Endothelial cell of umbilical vein (primary cell): ENCODE measurements around the gene EDAR. TPM values are rescaled to one million over a fixed set of nuclear protein-coding genes. Genes with fewer than 3 reads are reported as not detected.

Experiments
- BruUV-seq: library from RNA; stranded (reverse); fragments of 400-500 nt; replicated peaks from 2 replicates; lab custom pipeline; 2021; lab: Mats Ljungman, UMichigan
- CTCF ChIA-PET: fragments of 300-600, 350-600 bp; sonication (Branson Sonifier 250); formaldehyde crosslinking; loops from one replicate; lab custom pipeline; 2021; ENCODE audit warnings: antibody characterized with exemption, inconsistent platforms; lab: Charles Lee
- POLR2A ChIA-PET: fragments of 300-600, 350-600 bp; sonication (Branson Sonifier 250); formaldehyde crosslinking; loops from one replicate; lab custom pipeline; 2021; ENCODE audit warnings: antibody characterized with exemption, inconsistent platforms; lab: Charles Lee
- DNase-seq: peaks from one replicate; pipeline ENCODE4 v3.0.0-alpha.2; 2011; ENCODE audit warnings: low read depth, low spot score
- FAIRE-seq: peaks from 2 replicates; lab custom pipeline; 2011; peaks lifted over from hg19 to GRCh38; lab: Jason Lieb, UNC
- H2AFZ ChIP-seq: 2 replicates; pipeline ENCODE4 v1.6.0; 2012; ENCODE audit warnings: low read depth, low read length, control low read depth, inconsistent platforms
- H3K27ac ChIP-seq: 2 replicates; pipeline ENCODE4 v1.5.1; 2011; ENCODE audit warnings: low read depth, mild to moderate bottlenecking, control low read depth, low read length, moderate library complexity; ENCODE audit not compliant: insufficient read depth
- H3K27me3 ChIP-seq, 2 experiments: 2 replicates each; pipeline versions ENCODE4 v1.6.0 to v1.6.1; 2011; ENCODE audit warnings: low read length in 2 of 2, mixed read lengths in 1 of 2; ENCODE audit not compliant: control insufficient read depth in 2 of 2, insufficient read depth in 2 of 2
- H3K36me3 ChIP-seq, 2 experiments: 2 replicates in 1 of 2; 3 replicates in 1 of 2; pipeline ENCODE4 v1.5.1; 2011; ENCODE audit warnings: low read length in 2 of 2, mild to moderate bottlenecking in 1 of 2, moderate library complexity in 1 of 2; ENCODE audit not compliant: control insufficient read depth in 2 of 2, insufficient read depth in 2 of 2; ENCODE audit errors: extremely low read depth in 1 of 2
- H3K4me1 ChIP-seq: 3 replicates; pipeline ENCODE4 v1.5.1; 2011; ENCODE audit warnings: mild to moderate bottlenecking, low read length; ENCODE audit not compliant: control insufficient read depth, insufficient read depth; ENCODE audit errors: extremely low read depth
- H3K4me2 ChIP-seq: 2 replicates; pipeline ENCODE4 v1.6.1; 2011; ENCODE audit warnings: low read length, control low read depth, mixed read lengths; ENCODE audit not compliant: insufficient read depth
- H3K4me3 ChIP-seq, 3 experiments: fragments of 200-600 bp in 1 of 3; sonication (generic), shearing (Covaris generic) in 1 of 3; replicated peaks in 1 of 3; 2 replicates each; pipeline ENCODE4 v1.5.1; 2011 to 2016; ENCODE audit warnings: control low read depth in 3 of 3, low read length in 3 of 3, mild to moderate bottlenecking in 2 of 3, inconsistent platforms in 1 of 3, low read depth in 1 of 3, moderate library complexity in 1 of 3; ENCODE audit not compliant: insufficient read depth in 1 of 3
- H3K79me2 ChIP-seq: 2 replicates; pipeline ENCODE4 v1.6.0; 2012; ENCODE audit warnings: low read length, inconsistent platforms; ENCODE audit not compliant: control insufficient read depth, insufficient read depth
- H3K9ac ChIP-seq: replicated peaks from 2 replicates; pipeline ENCODE3; 2011; ENCODE audit warnings: low read length, control low read depth; ENCODE audit not compliant: insufficient read depth; ENCODE audit errors: extremely low read depth
- H3K9me1 ChIP-seq: replicated peaks from 3 replicates; pipeline ENCODE4 v1.6.0; 2011; ENCODE audit warnings: mild to moderate bottlenecking, low read length; ENCODE audit not compliant: control insufficient read depth, insufficient read depth; ENCODE audit errors: extremely low read depth
- H3K9me3 ChIP-seq: replicated peaks from 2 replicates; pipeline ENCODE4 v1.5.1; 2012; ENCODE audit warnings: low read length, inconsistent platforms; ENCODE audit not compliant: control insufficient read depth, insufficient read depth
- H4K20me1 ChIP-seq: replicated peaks from 2 replicates; pipeline ENCODE3; 2011; ENCODE audit warnings: mild to moderate bottlenecking, low read length; ENCODE audit not compliant: control insufficient read depth, insufficient read depth; ENCODE audit errors: extremely low read depth
- EZH2 ChIP-seq: IDR thresholded peaks from 2 replicates; pipeline ENCODE4 v1.6.1; 2012; ENCODE audit warnings: borderline replicate concordance, low read depth, mild to moderate bottlenecking, moderate library complexity, low read length, inconsistent platforms; ENCODE audit not compliant: severe bottlenecking
- FOS ChIP-seq: IDR thresholded peaks from 2 replicates; pipeline ENCODE4 v1.6.1; 2011; ENCODE audit warnings: mild to moderate bottlenecking, low read length, moderate library complexity, borderline replicate concordance; ENCODE audit not compliant: insufficient read depth
- GATA2 ChIP-seq: IDR thresholded peaks from 2 replicates; pipeline ENCODE4 v1.7.0; 2011; ENCODE audit warnings: low read depth, mild to moderate bottlenecking, moderate library complexity, mixed read lengths, low read length; ENCODE audit not compliant: insufficient read length, insufficient read depth
- JUN ChIP-seq: IDR thresholded peaks from 2 replicates; pipeline ENCODE4 v1.6.1; 2011; ENCODE audit warnings: borderline replicate concordance, low read depth; ENCODE audit not compliant: insufficient read length, insufficient read depth
- MYC ChIP-seq: IDR thresholded peaks from one replicate; pipeline ENCODE4 v1.6.1; 2011; ENCODE audit warnings: mild to moderate bottlenecking, low read depth, low read length
- POLR2A ChIP-seq: IDR thresholded peaks from 2 replicates; pipeline ENCODE4 v1.6.1; 2012; ENCODE audit warnings: low read depth, mild to moderate bottlenecking, control low read depth, low read length
- POLR2AphosphoS5 ChIP-seq: IDR thresholded peaks from 2 replicates; pipeline ENCODE4 v1.6.1; 2012; ENCODE audit warnings: low read depth, mild to moderate bottlenecking, control low read depth, low read length, moderate library complexity; ENCODE audit not compliant: insufficient read depth
- dilution Hi-C: fragments of 300-500 bp; cut with MboI; formaldehyde crosslinking; loops from one replicate; pipeline ENCODE4 v1.15.0; 2019; ENCODE audit warnings: low sequenced_read_pairs; ENCODE audit not compliant: extremely low pct_ligation_motif_present
- intact Hi-C: fragments of 100-400 bp; cut with micrococcal nuclease; formaldehyde crosslinking; loops from one replicate; pipeline ENCODE4 v1.10.0; 2022
- polyA plus RNA-seq, 4 experiments: library from polyadenylated mRNA; depleted of rRNA in 3 of 4; stranded (reverse) in 3 of 4; unstranded in 1 of 4; fragments of >200 nt; gene quantifications; 2 replicates each; pipeline versions ENCODE4 v1.2.1 to v1.2.3, GENCODE V29; 2011 to 2012; ENCODE audit warnings: missing spikeins in 1 of 4
- total RNA-seq: library from RNA; stranded (reverse); gene quantifications from 2 replicates; pipeline ENCODE4 v1.2.3, GENCODE V29; 2021
- TF ChIP-seq, protein P1 (sequence below), 2 donors: IDR thresholded peaks; 1 replicate in 1 of 2; 2 replicates in 1 of 2; pipeline ENCODE4 v1.5.1; 2011; ENCODE audit warnings: low read length in 2 of 2, mild to moderate bottlenecking in 2 of 2, moderate library complexity in 2 of 2, control low read depth in 1 of 2, inconsistent platforms in 1 of 2, low read depth in 1 of 2; ENCODE audit not compliant: insufficient read depth in 1 of 2; ENCODE audit errors: extremely low read depth in 1 of 2
- TF ChIP-seq, protein P2 (sequence below): IDR thresholded peaks from 2 replicates; pipeline ENCODE4 v1.6.1; 2011; ENCODE audit not compliant: insufficient read depth, insufficient read length

Gene EDAR
- total and polyA plus RNA-seq, 2 donors (not counting 3 experiments of a cell fraction or from before 2014, with no cell fraction given): not detected

DNA sequence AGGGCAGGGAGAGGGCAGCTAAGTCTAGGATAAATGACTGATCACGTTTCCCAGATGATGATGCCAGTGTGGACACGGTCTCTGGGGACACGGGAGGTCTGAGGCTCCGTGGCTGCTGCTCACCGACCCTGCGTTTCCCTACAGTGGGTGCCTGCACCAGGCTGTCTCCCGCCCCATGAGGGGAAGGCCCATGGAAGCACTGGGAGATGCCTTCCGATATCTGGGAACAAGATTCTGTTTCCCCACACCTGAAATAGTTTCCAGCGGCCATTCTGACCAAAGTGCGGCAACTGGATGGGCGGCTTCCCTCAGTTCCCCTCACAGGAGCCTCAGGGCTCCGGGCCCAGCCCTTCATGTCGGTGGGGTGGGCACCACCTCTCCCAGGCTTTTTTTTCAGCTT is 83.1 kb downstream of the EDAR start:
- no peak for DNase-seq
- H3K9me1 ChIP-seq: no peaks in the 10 kb centered on the region
- dilution Hi-C loops: no loop called here
- H3K9ac ChIP-seq: no peak overlapping the region
- no peak overlapping the region for H3K4me2 ChIP-seq
- no peaks in the 10 kb centered on the region for H4K20me1 ChIP-seq
- H3K9me3 ChIP-seq: no peaks in the 10 kb centered on the region
- no peak for FAIRE-seq
- no peaks in the 10 kb centered on the region for H3K4me1 ChIP-seq
- no peak overlapping the region for H2AFZ ChIP-seq
- no peak overlapping the region for H3K27ac ChIP-seq
- ChIA-PET CTCF (no interaction called here), POLR2A (no interaction called here)
- intact Hi-C loops: no loop called here
- peaks cover 2 to 11% of the 10 kb centered on the region in 2 experiments for H3K27me3 ChIP-seq
- no peak overlapping the region for H3K4me3 ChIP-seq
- BruUV-seq: no TSS peak
- H3K79me2 ChIP-seq: no peaks in the 10 kb centered on the region
- TF ChIP-seq FOS (no peak), GATA2 (no peak), JUN (no peak), MYC (no peak), POLR2A (no peak), EZH2 (no peak), POLR2AphosphoS5 (no peak)
- TF ChIP-seq, protein P1, sequence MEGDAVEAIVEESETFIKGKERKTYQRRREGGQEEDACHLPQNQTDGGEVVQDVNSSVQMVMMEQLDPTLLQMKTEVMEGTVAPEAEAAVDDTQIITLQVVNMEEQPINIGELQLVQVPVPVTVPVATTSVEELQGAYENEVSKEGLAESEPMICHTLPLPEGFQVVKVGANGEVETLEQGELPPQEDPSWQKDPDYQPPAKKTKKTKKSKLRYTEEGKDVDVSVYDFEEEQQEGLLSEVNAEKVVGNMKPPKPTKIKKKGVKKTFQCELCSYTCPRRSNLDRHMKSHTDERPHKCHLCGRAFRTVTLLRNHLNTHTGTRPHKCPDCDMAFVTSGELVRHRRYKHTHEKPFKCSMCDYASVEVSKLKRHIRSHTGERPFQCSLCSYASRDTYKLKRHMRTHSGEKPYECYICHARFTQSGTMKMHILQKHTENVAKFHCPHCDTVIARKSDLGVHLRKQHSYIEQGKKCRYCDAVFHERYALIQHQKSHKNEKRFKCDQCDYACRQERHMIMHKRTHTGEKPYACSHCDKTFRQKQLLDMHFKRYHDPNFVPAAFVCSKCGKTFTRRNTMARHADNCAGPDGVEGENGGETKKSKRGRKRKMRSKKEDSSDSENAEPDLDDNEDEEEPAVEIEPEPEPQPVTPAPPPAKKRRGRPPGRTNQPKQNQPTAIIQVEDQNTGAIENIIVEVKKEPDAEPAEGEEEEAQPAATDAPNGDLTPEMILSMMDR (IDR thresholded peaks at IDR 0.05; ENCODE audit: extremely low read depth in 1 of 2, insufficient read depth in 1 of 2, low read depth in 1 of 2, low read length in 2 of 2): no peak
- TF ChIP-seq, protein P2, sequence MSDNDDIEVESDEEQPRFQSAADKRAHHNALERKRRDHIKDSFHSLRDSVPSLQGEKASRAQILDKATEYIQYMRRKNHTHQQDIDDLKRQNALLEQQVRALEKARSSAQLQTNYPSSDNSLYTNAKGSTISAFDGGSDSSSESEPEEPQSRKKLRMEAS: no peak
- no peaks in the 10 kb centered on the region for H3K36me3 ChIP-seq
